HepG2 (cell line): ENCODE results near the gene EXTL2. TPM values are rescaled to one million over a fixed set of nuclear protein-coding genes. Genes with fewer than 3 reads are reported as not detected.

ENCODE experiments used
- polyA plus RNA-seq, 8 experiments: library from polyadenylated mRNA; depleted of rRNA in 3 of 8; stranded (reverse) in 7 of 8; unstranded in 1 of 8; fragments of >200 nt; fragmentation: Illumina TruSeq in 4 of 8; extraction: Trizol in 4 of 8; gene quantifications; 2 replicates each; pipeline versions ENCODE4 v1.2.1 to v1.2.3, GENCODE V29; 2011 to 2016; ENCODE audit warnings: low read depth in 4 of 8, missing spikeins in 1 of 8, mixed read lengths in 1 of 8; ENCODE audit not compliant: insufficient read depth in 1 of 8
- total RNA-seq, 5 experiments: library from RNA; depleted of rRNA; stranded (reverse); fragments of >200 nt; fragmentation: Illumina TruSeq; extraction: Trizol; gene quantifications; 2 replicates each; pipeline ENCODE4 v1.2.3, GENCODE V29; 2016; ENCODE audit warnings: low read depth in 1 of 5

Gene EXTL2
- total and polyA plus RNA-seq, 2 of the 13 experiments (the other 11 are each of a cell fraction or from before 2014, with no cell fraction given), result 22.0 to 23.5 TPM

Other genes starting within 250 kb of the EXTL2 start
- gene VCAM1, start 175.1 kb downstream of the EXTL2 start, total RNA-seq (2016; rRNA removed; fragmentation: Illumina TruSeq; extraction: Trizol), result not detected in 2 replicates
- gene VCAM1, start 175.1 kb downstream of the EXTL2 start, polyA plus RNA-seq (2011; rRNA removed), result not detected in 2 replicates
- 27.4 and 40.8 TPM in 2 replicates for gene SLC30A7, start 1.2 kb upstream of the EXTL2 start, total RNA-seq (2016; rRNA removed; fragmentation: Illumina TruSeq; extraction: Trizol)
- 8.3 and 8.9 TPM in 2 replicates for gene SLC30A7, start 1.2 kb upstream of the EXTL2 start, polyA plus RNA-seq (2011; rRNA removed)
- 53.2 and 71.9 TPM in 2 replicates for gene DPH5, start 130.9 kb upstream of the EXTL2 start, total RNA-seq (2016; rRNA removed; fragmentation: Illumina TruSeq; extraction: Trizol)
- gene DPH5, start 130.9 kb upstream of the EXTL2 start, polyA plus RNA-seq (2011; rRNA removed), result 53.2 and 79.6 TPM in 2 replicates